Right ventricle myocardium inferior (tissue), 1 donor: ENCODE results near the gene GIPC2. TPM values are rescaled to one million over a fixed set of nuclear protein-coding genes. Genes with fewer than 3 reads are reported as not detected.
A peak's percentile ranks its signal among the peaks of the same experiment; 100 is the strongest.
"Not testable (repeated sequence)": the region's sequence is repeated elsewhere in the genome, so short reads cannot be mapped to it uniquely, and the experiment has no call there.

Source experiments
- ATAC-seq: fragments of 200-7000 bp; cut with Tn5 transposase; one replicate; pipeline ENCODE4 v1.9.1; 2020; ENCODE audit warnings: mild to moderate bottlenecking, moderate library complexity
- DNase-seq: peaks from one replicate; pipeline ENCODE4 v3.0.0; 2021; ENCODE audit errors: missing footprints
- intact Hi-C: fragments of 100-400 bp; cut with DNase I; formaldehyde crosslinking; loops from one replicate; pipeline ENCODE4 v1.11.0; 2022
- total RNA-seq: library from RNA; stranded (reverse); fragmentation: NEBNext Ultra II Directional; extraction: Animal tissue kit (Norgen Biotek cat#: 25700); gene quantifications from one replicate; pipeline ENCODE4 v1.2.1, GENCODE V29; 2021
- donor health status: DM: no; HTN: yes; CAD: no; lungs with severe emphysema.

GIPC2 gene
- total RNA-seq, 1 donor from 2014 or later = 2.5 TPM

DNA sequence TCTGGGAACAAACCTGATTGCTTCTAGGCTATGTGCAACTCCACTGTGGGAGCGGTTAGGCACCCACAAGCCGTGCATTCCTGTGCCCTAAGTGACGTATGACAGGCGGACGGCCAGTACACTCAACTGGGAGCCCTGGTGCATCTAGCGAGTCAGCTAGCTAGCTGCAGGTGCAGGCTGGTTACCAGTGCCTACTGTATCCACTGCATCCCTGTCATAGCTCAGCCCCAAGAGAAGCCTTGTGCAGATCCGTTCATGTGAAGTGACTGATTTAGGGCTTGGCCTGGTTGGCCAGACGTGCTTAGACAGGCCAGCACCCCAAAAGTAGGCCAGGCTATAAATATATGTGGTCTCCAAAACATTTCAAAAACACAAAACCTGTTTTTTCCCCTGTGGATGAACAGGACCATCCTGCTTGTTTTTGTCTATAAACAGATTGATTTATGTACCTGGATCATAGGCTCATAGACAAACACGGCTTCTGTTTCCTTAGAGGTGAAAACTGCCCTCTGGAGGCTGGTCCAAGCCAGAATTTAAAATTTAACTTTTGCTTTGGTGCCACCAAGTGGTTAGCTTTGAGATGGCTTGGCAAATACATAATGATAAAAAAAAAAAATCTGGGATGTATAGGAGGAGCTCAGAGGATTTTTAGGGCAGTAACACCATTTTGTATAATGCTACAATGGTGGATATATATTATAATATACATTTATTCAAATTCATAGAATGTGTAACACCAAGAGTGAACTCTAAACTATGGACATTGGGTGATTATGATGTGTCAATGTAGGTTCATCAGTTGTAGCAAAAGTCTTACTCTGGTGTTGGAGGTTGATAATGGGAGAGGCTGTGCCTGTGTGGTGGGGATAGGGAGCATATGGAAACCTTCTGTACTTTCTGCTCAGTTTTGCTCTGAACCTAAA, 68.5 kb downstream of the GIPC2 start:
- no peak for DNase-seq
- peak; percentile 75 for ATAC-seq
- intact Hi-C loops = loop anchor here (1.0 to 10.0 kb wide), 3 partner anchors 67 to 359 kb away; partner anchors contain the start of genes FUBP1, GIPC2 and USP33

DNA sequence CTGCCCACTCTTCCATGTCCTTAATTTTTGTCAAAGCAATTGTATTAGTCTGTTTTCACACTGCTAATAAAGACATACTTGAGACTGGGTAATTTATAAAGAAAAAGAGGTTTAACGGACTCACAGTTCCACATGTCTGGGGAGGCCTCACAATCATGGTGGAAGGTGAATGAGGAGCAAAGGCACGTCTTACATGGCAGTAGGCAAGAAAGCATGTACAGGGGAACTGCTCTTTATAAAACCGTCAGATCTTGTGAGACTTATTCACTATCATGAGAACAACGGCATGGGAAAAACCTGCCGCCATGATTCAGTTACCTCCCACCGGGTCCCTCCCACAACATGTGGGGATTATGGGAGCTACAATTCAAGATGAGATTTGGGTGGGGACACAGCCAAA, 74.7 kb downstream of the GIPC2 start:
- intact Hi-C loops = loop anchor here (5.0 kb wide), 1 partner anchor 218 kb away; no protein-coding TSS in a partner anchor
- ATAC-seq, DNase-seq: not testable (repeated sequence)

DNA sequence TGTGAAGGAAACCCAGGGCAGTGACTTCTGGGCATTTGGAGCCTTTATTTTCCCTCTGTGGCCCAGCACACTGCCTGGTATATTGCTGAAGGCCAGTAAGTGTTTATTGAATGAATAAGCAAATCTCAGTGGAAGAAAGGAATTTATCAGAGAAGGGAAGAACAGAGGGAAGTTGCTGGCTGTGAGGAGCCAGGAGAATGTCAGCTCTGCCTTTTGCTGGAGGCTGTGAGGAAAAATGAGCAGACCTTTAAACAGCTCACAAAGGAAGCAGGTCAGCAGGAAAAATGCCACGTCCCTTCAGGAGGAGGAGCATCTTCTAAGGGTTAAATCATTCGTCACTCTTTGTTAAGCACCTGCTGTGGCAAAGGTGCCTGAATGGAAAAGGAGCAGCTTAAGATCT, 75.9 kb downstream of the GIPC2 start:
- no peak for ATAC-seq
- intact Hi-C loops = loop anchor here (5.0 kb wide), 1 partner anchor 219 kb away; no protein-coding TSS in a partner anchor
- no peak for DNase-seq

DNA sequence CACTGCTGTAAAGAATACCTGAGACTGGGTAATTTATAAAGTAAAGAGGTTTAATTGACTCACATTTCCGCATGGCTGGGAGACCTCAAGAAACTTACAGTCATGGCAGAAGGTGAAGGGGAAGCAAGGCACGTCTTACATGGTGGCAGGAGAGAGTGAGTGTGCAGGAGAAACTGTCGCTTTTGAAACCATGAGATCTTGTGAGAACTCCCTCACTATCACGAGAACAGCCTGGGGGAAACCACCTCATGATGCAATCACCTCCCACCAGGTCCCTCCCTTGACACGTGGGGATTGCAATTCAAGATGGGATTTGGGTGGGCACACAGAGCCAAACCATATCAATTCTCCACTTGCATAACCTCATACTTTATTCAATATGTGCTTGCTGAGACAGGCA, 76.6 kb downstream of the GIPC2 start:
- intact Hi-C loops = loop anchor here (5.0 kb wide), 1 partner anchor 220 kb away; no protein-coding TSS in a partner anchor
- ATAC-seq (no peak), DNase-seq (no peak)

DNA sequence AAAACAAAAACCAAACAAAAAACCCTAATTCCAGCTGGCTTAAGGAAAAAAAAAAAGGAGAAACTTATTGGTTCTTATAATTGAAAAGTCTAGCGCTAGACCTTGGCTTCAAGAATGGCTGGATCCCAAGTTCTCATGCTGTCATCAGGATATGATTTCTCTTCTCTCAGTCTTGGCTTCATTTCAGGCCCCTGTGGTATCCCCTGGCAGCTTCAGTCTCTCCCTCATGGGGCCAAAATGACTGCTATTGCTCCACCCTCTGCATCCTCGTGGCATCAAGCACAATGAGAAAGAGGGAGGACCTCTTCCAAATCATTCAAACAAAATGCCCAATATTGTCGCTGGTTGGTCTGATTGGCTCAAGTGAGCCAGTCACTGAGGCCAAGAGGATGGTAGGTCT, 80.7 kb downstream of the GIPC2 start:
- intact Hi-C loops = no loop called here
- ATAC-seq = no peak

DNA sequence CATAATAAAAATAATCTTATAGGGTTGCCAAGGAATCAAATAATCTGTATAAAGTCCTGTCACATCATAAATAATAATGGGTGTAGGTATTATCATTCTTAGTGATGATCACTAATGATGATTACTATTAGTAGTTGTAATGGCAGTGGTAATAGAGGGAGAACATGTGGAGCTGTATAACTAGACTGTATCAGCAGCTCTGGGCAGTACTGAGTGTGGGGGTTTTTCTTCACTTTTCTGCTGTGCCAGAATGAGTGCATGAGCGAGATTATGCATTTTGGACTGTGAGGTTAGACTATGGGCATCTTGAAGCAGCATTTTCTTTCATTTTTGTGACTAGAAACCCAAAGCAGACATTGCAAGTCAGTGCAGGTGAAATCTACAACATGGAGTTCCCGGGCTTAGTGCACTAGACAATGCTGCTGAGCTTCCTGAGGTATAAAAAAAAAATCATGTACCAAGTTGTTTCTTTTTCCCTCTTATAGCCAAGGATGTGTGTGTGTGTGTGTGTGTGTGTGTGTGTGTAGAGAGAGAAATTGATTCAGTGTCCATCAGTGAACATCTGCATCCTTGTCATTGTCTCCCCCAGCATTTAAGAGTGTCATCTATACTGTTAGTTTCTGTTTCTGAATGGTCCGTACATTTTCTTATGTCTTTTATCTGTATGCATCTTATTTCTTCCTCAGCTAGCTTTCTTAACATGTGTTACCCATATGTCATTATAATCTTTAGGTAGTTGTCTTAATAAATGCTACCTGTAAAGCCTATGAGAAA, 86.6 kb downstream of the GIPC2 start:
- ATAC-seq (no peak), DNase-seq (no peak)
- intact Hi-C loops = loop anchor here (5.0 kb wide), 1 partner anchor 545 kb away; no protein-coding TSS in a partner anchor

More for the DNA sequence above, 80.7 kb downstream of the GIPC2 start:
- DNase-seq = no peak

DNA sequence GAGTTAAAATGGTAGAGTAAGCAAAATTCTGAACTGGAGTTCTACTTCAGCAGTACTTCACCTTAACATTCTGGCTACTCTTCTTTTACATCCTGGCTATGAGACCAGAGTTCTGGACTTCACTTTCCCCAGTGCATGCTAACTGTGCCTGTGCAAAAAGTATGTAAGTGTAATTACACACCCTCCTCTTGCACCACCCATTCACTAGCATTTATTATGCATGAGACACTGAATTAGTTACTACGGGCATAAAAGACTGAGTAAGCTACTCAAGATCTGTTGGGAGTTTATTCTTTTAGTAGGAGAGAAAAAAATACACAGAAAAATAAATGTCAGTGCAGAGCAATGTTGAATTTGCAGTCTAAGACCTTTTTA, 87.2 kb downstream of the GIPC2 start:
- DNase-seq (no peak), ATAC-seq (no peak)
- intact Hi-C loops = loop anchor here (5.0 kb wide), 1 partner anchor 544 kb away; no protein-coding TSS in a partner anchor

DNA sequence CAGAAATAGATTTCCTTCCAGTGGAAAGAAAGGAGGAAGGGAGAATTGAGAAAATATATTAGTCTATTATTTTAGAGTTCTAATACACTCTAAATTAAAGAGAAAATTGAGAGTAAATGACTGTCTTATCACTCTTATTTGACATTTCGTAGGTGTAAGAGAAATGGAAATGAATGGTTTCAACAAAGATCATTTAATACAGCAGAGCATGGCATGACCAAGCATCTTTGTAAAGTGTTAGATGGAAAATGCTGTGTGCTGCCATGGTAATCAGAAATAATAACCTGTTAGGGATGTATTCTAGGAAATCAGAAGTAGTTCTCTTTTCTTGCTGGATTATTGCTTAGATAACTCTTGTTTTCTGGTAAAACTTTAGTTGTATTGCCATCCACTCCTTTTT, 90.9 kb downstream of the GIPC2 start:
- ATAC-seq (no peak), DNase-seq (no peak)
- intact Hi-C loops = no loop called here

DNA sequence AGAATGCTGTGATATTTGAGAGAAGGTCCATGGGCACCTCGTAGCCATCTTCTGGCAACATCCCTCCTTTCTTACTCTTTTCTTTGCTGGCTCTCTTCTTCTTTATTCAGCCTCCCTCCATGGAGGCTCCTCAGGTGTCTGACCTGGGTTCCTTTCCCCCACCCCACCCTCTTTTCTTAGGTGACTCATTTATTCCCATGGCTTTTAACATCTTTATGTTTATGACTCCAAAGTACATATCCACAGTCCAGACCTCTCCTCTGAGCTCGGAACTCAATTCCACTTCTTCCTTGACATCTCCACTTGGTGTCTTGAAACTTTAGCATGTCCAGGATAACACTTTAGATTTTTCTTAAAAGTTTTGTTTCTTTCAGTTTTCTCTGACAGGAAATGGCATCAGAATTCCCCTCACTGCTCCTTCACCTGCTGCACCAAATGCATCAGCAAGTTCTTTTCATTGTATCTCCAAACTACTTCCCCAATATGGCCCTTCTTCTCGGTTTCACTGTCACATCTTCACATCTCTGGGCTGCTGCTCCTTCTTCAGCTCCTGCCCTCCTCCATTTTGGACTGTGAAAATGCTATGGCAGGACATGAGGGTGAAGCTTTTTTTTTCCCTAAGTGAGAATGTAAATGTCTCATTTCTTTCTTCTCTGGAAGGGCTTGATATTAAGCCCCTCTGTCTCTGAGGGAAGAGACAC, 95.9 kb downstream of the GIPC2 start:
- DNase-seq = no peak
- no peak for ATAC-seq
- intact Hi-C loops = no loop called here

DNA sequence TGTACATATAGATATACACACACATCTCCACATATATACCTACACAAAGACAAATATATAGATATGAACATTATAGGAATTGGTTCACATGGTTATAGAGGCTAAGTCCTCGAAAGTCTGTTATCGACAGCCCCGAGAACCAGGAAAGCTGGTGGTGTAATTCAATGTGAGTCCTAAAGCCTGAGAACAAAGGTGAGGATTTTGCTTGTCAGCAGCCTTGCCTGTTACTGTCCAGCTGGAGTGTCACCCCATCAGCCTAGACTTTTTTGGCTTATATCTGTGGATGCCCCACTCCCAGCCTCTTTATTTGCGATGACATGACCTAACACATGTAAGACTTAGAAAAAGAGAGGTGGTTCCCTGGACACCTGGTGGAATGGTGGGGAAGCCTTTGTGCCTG, 97.0 kb downstream of the GIPC2 start:
- ATAC-seq = no peak
- intact Hi-C loops = no loop called here
- no peak for DNase-seq

DNA sequence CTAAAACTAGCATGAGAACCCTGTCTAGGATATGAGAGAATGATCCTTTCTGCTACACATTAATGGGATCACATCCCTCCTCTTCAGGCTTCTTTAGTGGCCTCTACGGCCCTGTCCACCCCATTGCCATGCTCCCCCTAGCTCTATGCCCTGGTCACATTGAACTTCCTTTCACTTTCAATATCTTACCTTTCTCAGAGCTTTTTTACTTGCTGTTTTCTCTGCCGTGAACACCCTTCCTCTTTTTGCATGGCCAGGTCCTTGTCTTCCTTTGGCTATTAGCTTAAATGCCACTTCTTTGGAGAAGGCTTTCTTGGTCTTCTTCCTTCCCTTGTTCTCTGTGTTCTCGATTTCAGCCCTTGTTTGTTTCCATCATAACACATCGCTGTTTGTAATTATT, 97.4 kb downstream of the GIPC2 start:
- DNase-seq = no peak
- intact Hi-C loops = no loop called here
- no peak for ATAC-seq

DNA sequence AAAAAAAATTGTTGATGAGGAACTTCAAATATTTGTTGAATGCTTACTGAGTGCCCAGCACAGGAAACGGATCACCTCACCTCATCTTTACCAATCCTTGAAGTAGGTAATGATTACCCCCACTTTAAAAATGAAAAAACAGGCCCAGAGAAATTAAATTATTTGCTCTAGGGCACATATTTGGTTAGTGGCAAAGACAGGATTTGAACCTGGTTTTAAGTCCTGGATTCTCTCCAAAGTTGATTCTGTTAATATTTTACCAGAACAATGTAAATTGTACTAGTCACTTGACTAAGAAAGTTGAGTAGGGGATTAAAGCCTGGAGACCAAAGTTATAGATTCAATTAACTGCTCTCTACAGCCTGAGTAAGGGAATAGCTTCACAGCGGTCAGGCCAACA, 97.9 kb downstream of the GIPC2 start:
- ATAC-seq (no peak), DNase-seq (no peak)
- intact Hi-C loops = no loop called here

DNA sequence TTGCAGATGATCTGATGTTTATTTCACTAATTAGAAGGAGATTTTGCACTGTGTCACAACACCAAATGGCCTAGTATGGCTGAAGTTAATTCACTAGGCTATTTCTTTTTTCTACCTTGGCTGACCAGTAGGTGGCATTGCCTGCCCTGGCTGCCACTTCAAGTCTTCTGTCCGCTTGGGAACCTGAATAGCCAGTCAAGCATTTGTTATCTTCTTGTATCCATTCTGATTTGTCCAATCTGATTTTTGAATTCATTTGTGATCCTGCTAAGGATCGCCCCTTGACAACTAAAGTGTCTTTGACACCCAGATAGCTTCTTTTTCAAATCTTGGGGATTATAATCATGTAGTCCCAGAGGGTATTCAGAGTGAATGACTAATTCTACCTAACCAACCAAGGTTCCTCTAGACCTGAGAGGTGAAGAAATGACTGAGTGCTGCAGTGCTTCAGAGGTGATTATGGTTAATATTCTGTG, 99.4 kb downstream of the GIPC2 start:
- intact Hi-C loops = loop anchor here (5.0 kb wide), 2 partner anchors 452 to 532 kb away; no protein-coding TSS in a partner anchor
- peak; percentile 80 for ATAC-seq
- DNase-seq = no peak

DNA sequence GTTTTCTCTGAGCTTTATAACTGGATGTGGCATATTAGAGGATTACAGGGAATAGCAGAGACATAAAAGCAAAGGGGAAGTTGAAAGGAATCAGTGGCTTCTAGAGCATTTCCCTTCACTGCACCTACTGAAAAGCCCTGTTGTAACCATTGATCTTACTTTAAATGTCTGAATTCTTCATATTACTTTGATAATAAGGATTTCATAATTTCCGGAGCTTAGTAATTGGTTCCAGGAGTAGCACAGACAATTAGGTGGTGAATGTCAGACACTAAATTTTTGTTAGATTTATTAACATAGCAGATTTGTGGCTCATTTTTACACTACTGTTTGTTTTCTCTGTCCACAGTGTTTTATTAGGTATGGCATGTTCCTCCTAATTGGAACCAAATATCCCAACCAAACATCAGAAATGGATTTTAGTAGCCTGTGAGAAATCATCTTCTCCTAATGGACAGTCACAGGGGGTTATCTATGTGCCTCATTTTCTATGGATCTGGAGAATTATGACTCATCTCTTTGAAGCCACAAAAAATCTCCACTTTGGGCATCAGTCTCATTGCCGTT, 100.5 kb downstream of the GIPC2 start:
- ATAC-seq (no peak), DNase-seq (no peak)
- intact Hi-C loops = loop anchor here (5.0 kb wide), 2 partner anchors 451 to 531 kb away; no protein-coding TSS in a partner anchor

DNA sequence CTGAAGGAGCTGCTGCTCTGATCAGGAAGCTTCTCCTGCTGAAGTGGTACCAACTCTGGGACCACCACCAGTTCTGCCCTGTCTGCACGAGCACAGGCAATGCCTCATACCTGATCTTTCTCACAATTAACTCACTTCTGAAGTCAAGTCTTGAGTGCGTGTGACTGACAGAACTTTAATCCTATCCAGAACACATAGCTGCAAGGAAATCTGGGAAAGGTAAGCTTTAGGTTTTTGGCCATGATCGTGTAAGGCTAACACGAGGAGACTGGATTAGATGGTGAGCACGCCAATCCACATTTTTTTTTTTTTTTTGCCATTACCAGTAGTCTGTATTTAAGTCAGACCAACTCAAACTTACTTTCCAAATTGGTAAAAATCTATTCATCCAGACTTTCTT, 101.3 kb downstream of the GIPC2 start:
- intact Hi-C loops = loop anchor here (5.0 kb wide), 2 partner anchors 450 to 530 kb away; no protein-coding TSS in a partner anchor
- ATAC-seq (no peak), DNase-seq (no peak)

DNA sequence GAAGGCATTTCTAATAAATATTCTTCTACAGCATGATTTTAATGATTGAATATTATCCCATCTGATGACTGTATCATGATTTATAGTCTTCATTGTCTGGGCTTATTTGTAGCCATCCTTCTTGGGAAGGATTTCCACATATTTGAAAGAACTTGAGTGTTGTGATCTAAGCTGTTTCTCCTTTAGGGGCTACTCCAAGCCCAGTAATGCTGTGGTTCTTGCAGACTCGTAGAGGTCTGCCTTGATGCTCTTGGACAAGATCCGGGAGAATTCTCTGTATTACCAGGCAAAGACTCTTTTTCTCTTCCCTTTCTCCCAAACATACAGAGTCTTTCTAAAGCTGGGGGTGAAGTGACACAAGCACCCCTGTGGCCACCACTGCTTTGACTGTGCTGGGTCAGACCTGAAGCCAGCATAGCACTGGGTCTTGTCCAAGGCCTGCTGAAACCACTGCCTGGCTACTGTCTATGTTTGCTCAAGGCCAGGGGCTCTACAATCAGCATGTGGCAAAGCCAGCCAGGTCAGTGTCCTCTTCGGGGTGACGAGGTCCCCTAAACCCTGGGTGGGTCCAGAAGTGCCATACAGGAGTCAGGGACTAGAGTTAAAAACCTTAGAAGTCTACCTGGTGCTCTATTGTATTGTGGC, 107.4 kb downstream of the GIPC2 start:
- ATAC-seq = no peak
- no peak for DNase-seq
- intact Hi-C loops = no loop called here

DNA sequence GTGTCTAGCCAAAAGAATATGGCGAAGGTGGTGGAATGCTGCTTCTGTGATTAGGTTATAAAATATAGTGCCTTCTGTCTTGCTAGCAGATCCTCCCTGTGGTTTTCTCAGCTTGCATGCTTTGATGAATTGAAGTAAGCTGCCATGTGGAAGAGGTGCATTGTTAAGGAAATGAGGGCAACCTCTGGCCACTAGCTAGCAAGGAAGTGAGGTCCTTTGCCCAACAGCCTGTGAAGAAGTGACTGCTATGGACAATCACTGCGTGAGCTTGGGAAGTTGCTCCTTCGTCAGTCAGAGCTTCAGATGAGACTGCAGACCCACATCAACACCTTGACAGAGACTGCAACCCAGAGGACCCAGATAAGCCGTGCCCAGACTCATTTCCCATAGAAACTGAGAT, 109.4 kb downstream of the GIPC2 start:
- DNase-seq (no peak), ATAC-seq (no peak)
- intact Hi-C loops = no loop called here
